Left lung (tissue), 10 donors: ENCODE measurements around the gene PPP1R1B. TPM values are rescaled to one million over a fixed set of nuclear protein-coding genes. Genes with fewer than 3 reads are reported as not detected.

Experiments used
- ATAC-seq: fragments of 200-7000 bp; cut with Tn5 transposase; one replicate; pipeline ENCODE4 v1.9.1; 2020; ENCODE audit warnings: moderate library complexity
- DNase-seq, 4 donors: peaks; one replicate each; pipeline ENCODE4 v3.0.0-alpha.2; 2013 to 2020
- H3K27ac ChIP-seq, 2 donors: fragments of 200-600 bp; sonication (generic) in 1 of 2; one replicate each; pipeline versions ENCODE4 v1.5.0 to v1.8.0; 2020 to 2021
- H3K27me3 ChIP-seq, 2 donors: fragments of 200-600 bp; sonication (generic) in 1 of 2; one replicate each; pipeline versions ENCODE4 v1.5.0 to v1.8.0; 2020 to 2021
- H3K36me3 ChIP-seq, 2 donors: fragments of 200-600 bp; sonication (generic) in 1 of 2; one replicate each; pipeline versions ENCODE4 v1.5.0 to v1.8.0; 2020 to 2021
- H3K4me1 ChIP-seq, 2 donors: fragments of 200-600 bp; one replicate each; pipeline ENCODE4 v1.8.0; 2021
- H3K4me3 ChIP-seq, 2 donors: fragments of 200-600 bp; sonication (generic) in 1 of 2; one replicate each; pipeline versions ENCODE4 v1.5.0 to v1.8.0; 2020 to 2021; ENCODE audit warnings: mild to moderate bottlenecking in 1 of 2
- H3K9me3 ChIP-seq, 2 donors: fragments of 200-600 bp; sonication (generic) in 1 of 2; one replicate each; pipeline versions ENCODE4 v1.5.0 to v1.8.0; 2020 to 2021
- intact Hi-C, 2 donors: fragments of 100-400 bp; cut with DNase I; formaldehyde crosslinking; loops; one replicate each; pipeline versions ENCODE4 v1.11.2 to v1.14.2; 2022
- polyA plus RNA-seq, 6 donors: library from polyadenylated mRNA; unstranded; fragments of 120-200 nt; gene quantifications; one replicate each; pipeline ENCODE4 v1.2.1, GENCODE V29; 2013; ENCODE audit not compliant: insufficient read length in 6 of 6
- total RNA-seq, 2 donors: library from RNA; stranded (reverse); fragmentation: NEBNext Ultra II Directional; extraction: Animal tissue kit (Norgen Biotek cat#: 25700); gene quantifications; one replicate each; pipeline ENCODE4 v1.2.1, GENCODE V29; 2021
- TF ChIP-seq, protein P1 (sequence below), 2 donors: fragments of 200-600 bp; sonication (generic) in 1 of 2; IDR thresholded peaks; one replicate each; pipeline versions ENCODE4 v1.5.0 to v1.8.0; 2021; ENCODE audit warnings: antibody characterized with exemption in 2 of 2
- donor health status: DM: no; HTN: yes; CAD: no.
- donor health status: DM: no; HTN: no; CAD: no.

PPP1R1B gene
- total and polyA plus RNA-seq, 8 donors: 10.6 to 66.4 (median 53.7) TPM

DNA sequence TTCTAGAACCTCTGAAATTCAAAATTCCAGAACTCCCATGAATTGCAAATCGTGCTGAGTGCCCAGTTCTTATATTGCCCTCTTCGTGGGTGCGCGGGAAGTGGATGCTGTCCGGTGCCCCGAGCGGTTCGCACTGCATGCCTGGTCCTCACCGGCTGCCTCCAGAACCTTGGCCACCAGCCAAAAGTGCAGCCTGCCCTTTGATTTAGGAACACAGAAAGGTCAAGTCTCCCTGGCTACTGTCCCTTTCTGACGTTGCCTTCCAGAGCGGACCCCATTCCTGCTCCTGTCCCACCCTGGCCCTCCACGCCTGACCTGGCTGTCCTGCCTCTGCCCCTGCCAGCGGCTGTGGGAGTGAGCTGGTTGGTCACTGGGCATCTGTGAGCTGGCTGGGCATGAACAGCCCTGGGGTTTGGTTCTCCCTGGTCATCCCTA lies 28.7 kb upstream of the PPP1R1B start:
- no peak for DNase-seq
- no peaks in the 10 kb centered on the region for H3K9me3 ChIP-seq
- H3K27me3 ChIP-seq: peaks cover 84 to 100% of the 10 kb centered on the region in 2 donors
- intact Hi-C loops: no loop called here
- TF ChIP-seq, protein P1, sequence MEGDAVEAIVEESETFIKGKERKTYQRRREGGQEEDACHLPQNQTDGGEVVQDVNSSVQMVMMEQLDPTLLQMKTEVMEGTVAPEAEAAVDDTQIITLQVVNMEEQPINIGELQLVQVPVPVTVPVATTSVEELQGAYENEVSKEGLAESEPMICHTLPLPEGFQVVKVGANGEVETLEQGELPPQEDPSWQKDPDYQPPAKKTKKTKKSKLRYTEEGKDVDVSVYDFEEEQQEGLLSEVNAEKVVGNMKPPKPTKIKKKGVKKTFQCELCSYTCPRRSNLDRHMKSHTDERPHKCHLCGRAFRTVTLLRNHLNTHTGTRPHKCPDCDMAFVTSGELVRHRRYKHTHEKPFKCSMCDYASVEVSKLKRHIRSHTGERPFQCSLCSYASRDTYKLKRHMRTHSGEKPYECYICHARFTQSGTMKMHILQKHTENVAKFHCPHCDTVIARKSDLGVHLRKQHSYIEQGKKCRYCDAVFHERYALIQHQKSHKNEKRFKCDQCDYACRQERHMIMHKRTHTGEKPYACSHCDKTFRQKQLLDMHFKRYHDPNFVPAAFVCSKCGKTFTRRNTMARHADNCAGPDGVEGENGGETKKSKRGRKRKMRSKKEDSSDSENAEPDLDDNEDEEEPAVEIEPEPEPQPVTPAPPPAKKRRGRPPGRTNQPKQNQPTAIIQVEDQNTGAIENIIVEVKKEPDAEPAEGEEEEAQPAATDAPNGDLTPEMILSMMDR (IDR thresholded peaks at IDR 0.05): no peak
- peaks cover 4 to 15% of the 10 kb centered on the region in 2 donors for H3K4me1 ChIP-seq
- H3K4me3 ChIP-seq: no peak overlapping the region
- ATAC-seq: no peak
- H3K27ac ChIP-seq: no peak overlapping the region
- H3K36me3 ChIP-seq: no peaks in the 10 kb centered on the region

DNA sequence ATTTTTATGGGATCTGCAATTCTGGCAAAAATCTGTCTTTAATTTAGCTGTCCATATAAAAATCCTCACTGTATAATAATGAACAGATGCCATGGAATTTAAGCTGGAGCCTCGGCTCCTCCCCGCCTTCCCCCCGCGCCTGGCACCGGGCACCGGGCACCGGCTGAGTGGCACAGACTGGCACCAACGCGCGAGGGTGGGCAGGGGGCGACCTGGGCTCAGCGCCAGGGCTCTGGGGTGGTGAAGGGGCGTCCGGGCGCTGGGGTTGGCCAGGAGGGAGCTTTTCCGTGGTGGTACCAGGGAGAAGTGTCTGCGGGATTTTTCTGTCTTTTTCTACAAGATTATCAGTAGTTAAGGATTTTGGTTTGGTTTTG lies 28.1 kb upstream of the PPP1R1B start:
- Histone ChIP-seq H3K36me3 (no peaks in the 10 kb centered on the region), H3K27ac (no peak overlapping the region), H3K27me3 (peaks cover 90 to 100% of the 10 kb centered on the region in 2 donors), H3K4me3 (no peak overlapping the region), H3K9me3 (no peaks in the 10 kb centered on the region), H3K4me1 (peaks cover 4 to 15% of the 10 kb centered on the region in 2 donors)
- DNase-seq (no peak), ATAC-seq (no peak)
- intact Hi-C loops: no loop called here
- TF ChIP-seq, protein P1 (IDR thresholded peaks at IDR 0.05): no peak

DNA sequence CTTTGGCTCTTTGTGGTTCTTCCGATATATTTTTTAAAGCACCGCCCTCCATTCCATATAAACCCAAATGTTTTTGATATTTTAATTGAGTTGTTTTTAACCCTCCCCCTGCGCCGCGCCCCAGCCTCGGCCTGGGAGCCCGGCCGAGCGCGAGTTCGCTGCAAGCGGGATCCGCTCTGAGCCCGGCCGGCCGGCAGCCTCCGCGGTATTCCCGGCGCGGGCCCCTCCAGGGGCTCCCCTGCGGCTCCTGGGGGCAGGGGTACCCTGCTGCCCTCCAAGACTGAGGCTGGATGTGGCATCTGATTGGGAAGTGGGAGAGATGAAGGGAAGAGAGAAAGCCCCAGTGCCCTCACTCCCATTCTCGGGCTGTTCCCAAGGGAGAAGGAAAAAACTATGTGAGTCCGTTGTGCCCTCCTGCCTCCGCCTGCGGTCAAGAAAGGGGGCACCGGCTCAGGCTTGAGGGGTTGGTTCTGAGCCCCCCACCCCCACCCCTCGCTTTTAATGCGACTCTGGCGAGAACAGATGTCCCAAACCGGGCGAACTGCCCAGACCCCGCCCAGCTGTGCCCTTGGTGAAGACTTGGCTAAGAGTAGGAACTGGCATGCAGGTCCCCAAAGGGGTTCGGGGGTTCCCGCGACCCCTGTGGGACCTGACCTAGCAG lies 27.6 kb upstream of the PPP1R1B start:
- DNase-seq: no peak
- TF ChIP-seq, protein P1 (IDR thresholded peaks at IDR 0.05): no peak

DNA sequence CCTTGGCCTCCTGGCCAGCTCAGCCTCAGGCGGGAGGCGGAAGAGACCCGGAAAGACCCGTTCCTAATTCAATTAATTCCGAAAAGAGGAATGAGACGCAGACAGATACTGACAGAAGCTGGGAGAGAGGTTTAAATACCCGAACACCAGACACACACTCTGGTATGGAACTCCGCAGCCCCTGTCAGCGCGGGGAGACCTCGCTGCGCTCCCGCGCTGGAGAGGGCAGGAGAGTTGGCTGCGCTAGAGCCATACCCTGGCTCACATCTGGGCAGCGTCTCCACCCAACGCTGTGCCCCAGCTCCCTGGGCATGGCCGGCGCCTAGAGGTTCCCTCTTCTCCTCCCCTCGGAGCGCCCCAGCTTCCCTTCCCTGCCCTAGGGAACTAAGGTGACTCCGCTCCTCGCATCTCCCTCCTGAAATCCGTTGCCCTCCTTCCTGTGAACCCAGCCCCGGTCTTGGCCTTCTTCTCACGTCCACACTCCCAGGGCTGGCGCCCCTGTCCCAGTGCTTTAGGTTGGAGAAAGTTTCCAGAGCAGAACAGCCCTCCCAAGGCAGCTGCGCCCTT lies 27.0 kb upstream of the PPP1R1B start:
- Histone ChIP-seq H3K27ac (no peak overlapping the region), H3K36me3 (no peaks in the 10 kb centered on the region), H3K27me3 (peaks cover 99 to 100% of the 10 kb centered on the region in 2 donors), H3K9me3 (no peaks in the 10 kb centered on the region), H3K4me3 (no peak overlapping the region), H3K4me1 (peaks cover 4 to 25% of the 10 kb centered on the region in 2 donors)
- TF ChIP-seq, protein P1 (IDR thresholded peaks at IDR 0.05): no peak
- intact Hi-C loops: no loop called here
- ATAC-seq: no peak
- no peak for DNase-seq

More for the DNA sequence above, 27.6 kb upstream of the PPP1R1B start:
- Histone ChIP-seq H3K4me3 (no peak overlapping the region), H3K4me1 (peaks cover 4 to 20% of the 10 kb centered on the region in 2 donors), H3K9me3 (no peaks in the 10 kb centered on the region), H3K27ac (no peak overlapping the region), H3K36me3 (no peaks in the 10 kb centered on the region), H3K27me3 (peaks cover 95 to 100% of the 10 kb centered on the region in 2 donors)
- intact Hi-C loops: no loop called here
- no peak for ATAC-seq

DNA sequence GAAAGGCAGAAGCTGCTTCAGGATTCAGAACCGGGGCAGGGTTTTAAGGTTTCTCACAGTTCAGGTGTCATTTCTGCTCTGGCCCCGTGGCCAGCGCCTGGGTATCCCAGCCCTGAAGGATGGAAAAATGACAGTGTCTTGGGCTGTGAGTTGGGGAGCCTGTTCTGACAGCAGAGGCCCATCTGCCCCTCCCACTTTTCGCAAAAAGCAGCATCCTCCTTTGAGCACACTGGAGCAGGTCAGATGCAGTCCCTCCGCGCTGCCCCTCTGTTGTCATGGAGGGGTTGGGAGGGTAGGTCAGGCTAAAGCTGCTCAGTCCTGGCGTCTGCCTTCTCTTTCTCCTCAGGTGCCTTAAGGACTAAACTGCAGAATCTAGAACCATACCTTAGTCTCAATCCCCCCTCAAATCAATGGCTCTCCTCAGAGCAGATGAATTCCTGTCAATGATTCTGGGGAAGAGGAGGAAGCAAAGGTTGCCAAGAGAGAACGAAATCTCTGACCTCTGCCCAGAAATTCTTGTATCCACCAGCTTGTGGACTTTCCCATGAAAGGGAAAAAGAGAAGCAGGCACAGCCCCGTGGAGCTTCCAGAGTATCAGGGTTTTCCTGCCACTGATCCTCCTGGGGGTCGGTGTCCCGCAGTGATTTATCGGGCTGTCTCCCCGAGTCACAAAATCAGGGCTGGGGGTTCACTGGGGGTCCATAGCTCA lies 26.3 kb upstream of the PPP1R1B start:
- Histone ChIP-seq H3K4me1 (peaks cover 4 to 31% of the 10 kb centered on the region in 2 donors), H3K4me3 (no peak overlapping the region), H3K27me3 (peaks cover 100% of the 10 kb centered on the region in 2 donors), H3K9me3 (no peaks in the 10 kb centered on the region), H3K36me3 (no peaks in the 10 kb centered on the region), H3K27ac (no peak overlapping the region)
- TF ChIP-seq, protein P1 (IDR thresholded peaks at IDR 0.05): no peak
- ATAC-seq: no peak
- no peak for DNase-seq
- intact Hi-C loops: no loop called here
